ENCODE data around the gene GUCY1A2. TPM values are rescaled to one million over a fixed set of nuclear protein-coding genes. Genes with fewer than 3 reads are reported as not detected.

Gene GUCY1A2
- total RNA-seq, 1 experiment from 2014 or later: 0.10 TPM

GRCh38 chr11:106879832-106880546 lies 138.3 kb downstream of the GUCY1A2 start:
- no peaks in the 10 kb centered on the region for H3K36me3 ChIP-seq (ENCODE audit: control insufficient read depth in 1 of 2, insufficient read depth in 2 of 2, low read length in 2 of 2)
- no peak overlapping the region for H3K9ac ChIP-seq (ENCODE audit: low read length)
- no peaks in the 10 kb centered on the region for H4K20me1 ChIP-seq (ENCODE audit: insufficient read depth)
- TF ChIP-seq EZH2phosphoT487 (IDR thresholded peaks at IDR 0.05; ENCODE audit: borderline replicate concordance): no peak
- no peak for TF ChIP-seq EGR1 (IDR thresholded peaks at IDR 0.05; ENCODE audit: low read depth)
- no peak for TF ChIP-seq SP1 (IDR thresholded peaks at IDR 0.05; ENCODE audit: low read depth)
- TF ChIP-seq POLR2AphosphoS5 (IDR thresholded peaks at IDR 0.05; ENCODE audit: low read depth, low read length): no peak
- TF ChIP-seq, protein P1, sequence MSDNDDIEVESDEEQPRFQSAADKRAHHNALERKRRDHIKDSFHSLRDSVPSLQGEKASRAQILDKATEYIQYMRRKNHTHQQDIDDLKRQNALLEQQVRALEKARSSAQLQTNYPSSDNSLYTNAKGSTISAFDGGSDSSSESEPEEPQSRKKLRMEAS (IDR thresholded peaks at IDR 0.05): no peak
- no peak for TF ChIP-seq ELF1 (IDR thresholded peaks at IDR 0.05; ENCODE audit: borderline replicate concordance, low read depth)
- no peak for TF ChIP-seq ZFX (IDR thresholded peaks at IDR 0.05)
- no peak for TF ChIP-seq ZNF274 (IDR thresholded peaks at IDR 0.05; ENCODE audit: low read depth, low read length)
- no peak for TF ChIP-seq FOSL1 (IDR thresholded peaks at IDR 0.05; ENCODE audit: low read depth)
- no peak for TF ChIP-seq EZH2 (IDR thresholded peaks at IDR 0.05)
- TF ChIP-seq SIN3A (IDR thresholded peaks at IDR 0.05; ENCODE audit: low read depth): no peak
- no peak for TF ChIP-seq ATF3 (IDR thresholded peaks at IDR 0.05)
- no peak overlapping the region for H3K4me3 ChIP-seq (replicated peaks in 1 of 2; ENCODE audit: low read depth in 1 of 2, low read length in 2 of 2)
- ChIA-PET RAD21 (ENCODE audit: low non-redundant PET in 1 of 2, low total read pairs in 2 of 2, uncharacterized antibody in 2 of 2, unreplicated experiment in 2 of 2) (no interaction called here), POLR2A (no interaction called here), CTCF (no interaction called here)
- no peaks in the 10 kb centered on the region for H3K4me1 ChIP-seq (ENCODE audit: control insufficient read depth in 1 of 2, insufficient read depth in 2 of 2, low read length in 2 of 2)
- no peak for DNase-seq (ENCODE audit: low read depth, low spot score)
- no peak overlapping the region for H3K27ac ChIP-seq (ENCODE audit: low read depth, low read length)
- no peaks in the 10 kb centered on the region; the same call in 1 of the 2 replicates for H3K27me3 ChIP-seq (ENCODE audit: insufficient read depth, low read length)
- no peak overlapping the region for H3K4me2 ChIP-seq (ENCODE audit: low read length)
- no TSS peak for BruUV-seq (replicated peaks)
- no peak overlapping the region for H2AFZ ChIP-seq (ENCODE audit: low read depth, low read length, poor library complexity, severe bottlenecking)
- H3K9me2 ChIP-seq (ENCODE audit: insufficient read depth): no peaks in the 10 kb centered on the region
- H3K9me3 ChIP-seq (ENCODE audit: control insufficient read depth in 1 of 2, insufficient read depth in 1 of 2, low read depth in 1 of 2, low read length in 2 of 2): no peaks in the 10 kb centered on the region
- intact Hi-C loops (cut with micrococcal nuclease): no loop called here
- no peaks in the 10 kb centered on the region for H3K79me2 ChIP-seq (ENCODE audit: insufficient read depth, low read length)
- no peak for ATAC-seq
